Fibroblast of lung (primary cell): Measurements from ENCODE around the gene ITPR3. TPM values are rescaled to one million over a fixed set of nuclear protein-coding genes. Genes with fewer than 3 reads are reported as not detected.

Source experiments
- DNase-seq, 2 donors: peaks; one replicate each; pipeline versions ENCODE4 v3.0.0 to v3.0.0-alpha.2; 2010; ENCODE audit warnings: low read depth in 2 of 2
- H2AFZ ChIP-seq: 2 replicates; pipeline ENCODE4 v1.5.1; 2012; ENCODE audit warnings: low read length, control low read depth, inconsistent platforms
- H3K27ac ChIP-seq: 2 replicates; pipeline ENCODE4 v1.5.1; 2011; ENCODE audit warnings: low read length, control low read depth; ENCODE audit not compliant: insufficient read depth
- H3K27me3 ChIP-seq: 2 replicates; pipeline ENCODE4 v1.5.1; 2011; ENCODE audit warnings: mild to moderate bottlenecking, low read length; ENCODE audit not compliant: control insufficient read depth, insufficient read depth
- H3K36me3 ChIP-seq: 2 replicates; pipeline ENCODE4 v1.5.1; 2011; ENCODE audit warnings: low read length; ENCODE audit not compliant: control insufficient read depth, insufficient read depth
- H3K4me1 ChIP-seq: 2 replicates; pipeline ENCODE4 v1.5.1; 2011; ENCODE audit warnings: low read length; ENCODE audit not compliant: control insufficient read depth, insufficient read depth; ENCODE audit errors: extremely low read depth
- H3K4me2 ChIP-seq: 2 replicates; pipeline ENCODE4 v1.5.1; 2011; ENCODE audit warnings: low read length, control low read depth; ENCODE audit not compliant: insufficient read depth; ENCODE audit errors: extremely low read depth
- H3K4me3 ChIP-seq, 4 experiments: fragments of 200-600 bp in 1 of 4; sonication (generic) in 1 of 4; replicated peaks in 1 of 4; 2 replicates each; pipeline ENCODE4 v1.5.1; 2011 to 2016; ENCODE audit warnings: low read length in 4 of 4, low read depth in 3 of 4, mild to moderate bottlenecking in 3 of 4, control low read depth in 2 of 4, inconsistent platforms in 1 of 4, mixed read lengths in 1 of 4; ENCODE audit not compliant: insufficient read depth in 1 of 4; ENCODE audit errors: control extremely low read depth in 1 of 4
- H3K79me2 ChIP-seq: 2 replicates; pipeline ENCODE4 v1.5.1; 2012; ENCODE audit warnings: mild to moderate bottlenecking, low read length, inconsistent platforms; ENCODE audit not compliant: control insufficient read depth, insufficient read depth
- H3K9ac ChIP-seq: 2 replicates; pipeline ENCODE4 v1.5.1; 2011; ENCODE audit warnings: mild to moderate bottlenecking, low read length, control low read depth; ENCODE audit not compliant: insufficient read depth
- H3K9me3 ChIP-seq: 2 replicates; pipeline ENCODE4 v1.5.1; 2012; ENCODE audit warnings: low read depth, low read length; ENCODE audit not compliant: control insufficient read depth, insufficient read depth
- H4K20me1 ChIP-seq: 2 replicates; pipeline ENCODE4 v1.5.1; 2011; ENCODE audit warnings: low read length; ENCODE audit not compliant: control insufficient read depth, insufficient read depth; ENCODE audit errors: extremely low read depth
- EZH2 ChIP-seq: IDR thresholded peaks from 2 replicates; pipeline ENCODE4 v1.5.1; 2012; ENCODE audit warnings: low read length, control low read depth, mild to moderate bottlenecking; ENCODE audit errors: missing control alignments
- polyA plus RNA-seq, 2 donors: library from polyadenylated mRNA; depleted of rRNA in 1 of 2; stranded (reverse) in 1 of 2; unstranded in 1 of 2; fragments of >200 nt; gene quantifications; 2 replicates each; pipeline ENCODE4 v1.2.1, GENCODE V29; 2011 to 2012; ENCODE audit warnings: missing spikeins in 1 of 2
- total RNA-seq: library from RNA; depleted of rRNA; stranded (reverse); fragments of >200 nt; gene quantifications from 2 replicates; pipeline ENCODE4 v1.2.1, GENCODE V29; 2014
- TF ChIP-seq, protein P1 (sequence below), 2 donors: IDR thresholded peaks in 1 of 2; conservative IDR thresholded peaks in 1 of 2; 1 replicate in 1 of 2; 2 replicates in 1 of 2; pipeline ENCODE4 v1.5.1; 2011 to 2012; ENCODE audit warnings: low read length in 2 of 2, control low read depth in 1 of 2, inconsistent platforms in 1 of 2, low read depth in 1 of 2, mild to moderate bottlenecking in 1 of 2

The ITPR3 gene
- total and polyA plus RNA-seq, 2 donors (not counting 1 experiment from before 2014, with no cell fraction given): 9.6 to 43.4 TPM

DNA sequence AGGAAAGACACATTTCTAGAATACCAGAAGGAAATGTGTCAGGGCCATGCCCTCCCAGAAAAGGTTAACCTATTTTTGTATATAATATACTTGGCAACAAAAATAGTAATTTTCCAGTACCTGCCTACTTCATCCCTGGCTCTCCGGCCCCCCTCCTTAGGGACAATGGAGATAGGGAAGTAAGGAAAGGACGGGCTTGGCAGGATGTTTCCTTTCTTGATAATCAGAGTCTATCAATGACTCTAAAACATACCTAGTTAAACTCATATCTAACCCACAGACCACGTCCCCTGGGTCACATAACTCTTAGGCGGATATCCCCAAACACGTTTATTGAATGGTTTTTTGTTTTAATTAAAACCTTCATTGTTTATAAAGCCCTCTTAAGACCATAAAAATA lies 78.6 kb downstream of the ITPR3 start:
- H3K27me3 ChIP-seq: no peaks in the 10 kb centered on the region
- H3K4me1 ChIP-seq: peaks cover 17% of the 10 kb centered on the region
- H3K36me3 ChIP-seq: peaks cover 17% of the 10 kb centered on the region
- no peak overlapping the region for H3K9ac ChIP-seq
- no peak for DNase-seq
- H3K9me3 ChIP-seq: no peaks in the 10 kb centered on the region
- peaks cover 1% of the 10 kb centered on the region for H3K79me2 ChIP-seq
- TF ChIP-seq, protein P1, sequence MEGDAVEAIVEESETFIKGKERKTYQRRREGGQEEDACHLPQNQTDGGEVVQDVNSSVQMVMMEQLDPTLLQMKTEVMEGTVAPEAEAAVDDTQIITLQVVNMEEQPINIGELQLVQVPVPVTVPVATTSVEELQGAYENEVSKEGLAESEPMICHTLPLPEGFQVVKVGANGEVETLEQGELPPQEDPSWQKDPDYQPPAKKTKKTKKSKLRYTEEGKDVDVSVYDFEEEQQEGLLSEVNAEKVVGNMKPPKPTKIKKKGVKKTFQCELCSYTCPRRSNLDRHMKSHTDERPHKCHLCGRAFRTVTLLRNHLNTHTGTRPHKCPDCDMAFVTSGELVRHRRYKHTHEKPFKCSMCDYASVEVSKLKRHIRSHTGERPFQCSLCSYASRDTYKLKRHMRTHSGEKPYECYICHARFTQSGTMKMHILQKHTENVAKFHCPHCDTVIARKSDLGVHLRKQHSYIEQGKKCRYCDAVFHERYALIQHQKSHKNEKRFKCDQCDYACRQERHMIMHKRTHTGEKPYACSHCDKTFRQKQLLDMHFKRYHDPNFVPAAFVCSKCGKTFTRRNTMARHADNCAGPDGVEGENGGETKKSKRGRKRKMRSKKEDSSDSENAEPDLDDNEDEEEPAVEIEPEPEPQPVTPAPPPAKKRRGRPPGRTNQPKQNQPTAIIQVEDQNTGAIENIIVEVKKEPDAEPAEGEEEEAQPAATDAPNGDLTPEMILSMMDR (conservative IDR thresholded peaks at IDR 0.05 in 1 of 2, IDR thresholded peaks at IDR 0.05 in 1 of 2; ENCODE audit: low read depth in 1 of 2, low read length in 2 of 2): no peak
- TF ChIP-seq EZH2: no peak
- H3K4me3 ChIP-seq: no peak overlapping the region
- no peak overlapping the region for H3K27ac ChIP-seq
- H4K20me1 ChIP-seq: peaks cover 2% of the 10 kb centered on the region
- H2AFZ ChIP-seq: no peak overlapping the region
- H3K4me2 ChIP-seq: no peak overlapping the region

DNA sequence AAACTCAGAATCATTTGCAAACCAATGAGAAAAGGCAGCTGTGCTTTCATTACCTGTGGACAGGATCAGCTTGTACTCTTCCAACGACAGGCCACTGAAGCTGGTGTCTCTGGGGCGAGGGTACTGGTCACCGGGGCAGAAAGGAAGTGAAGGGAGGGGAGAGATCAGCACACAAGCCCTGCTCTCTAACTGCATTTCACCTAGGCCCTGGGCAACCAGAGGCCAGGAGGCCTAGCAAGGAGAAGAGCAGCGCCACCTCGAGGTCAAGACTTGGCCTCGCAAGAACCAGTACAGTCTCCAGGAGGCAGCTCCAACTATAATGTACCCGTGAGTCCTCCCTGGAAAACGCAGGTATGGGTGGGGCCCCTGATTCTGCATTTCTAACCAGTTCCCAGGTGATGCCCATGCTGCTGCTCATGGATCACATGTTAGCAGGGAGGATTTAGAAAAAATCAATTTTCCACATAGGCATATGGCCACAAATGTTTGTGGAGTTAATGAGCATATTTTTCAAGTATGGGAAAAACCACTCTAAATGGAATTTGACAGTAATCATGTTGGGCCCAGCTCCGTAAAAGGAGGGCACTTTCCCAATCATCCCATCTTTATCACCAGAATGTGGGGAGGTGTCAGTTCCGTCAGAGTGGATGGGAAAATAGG lies 79.4 kb downstream of the ITPR3 start:
- H3K4me1 ChIP-seq: peaks cover 16% of the 10 kb centered on the region
- TF ChIP-seq, protein P1 (conservative IDR thresholded peaks at IDR 0.05 in 1 of 2, IDR thresholded peaks at IDR 0.05 in 1 of 2; ENCODE audit: low read depth in 1 of 2, low read length in 2 of 2): peak; percentile 60 to 83
- TF ChIP-seq EZH2: no peak
- H3K9me3 ChIP-seq: no peaks in the 10 kb centered on the region
- peaks cover 1% of the 10 kb centered on the region for H3K79me2 ChIP-seq
- peaks cover 16% of the 10 kb centered on the region for H3K36me3 ChIP-seq
- H3K4me2 ChIP-seq: no peak overlapping the region
- H3K27me3 ChIP-seq: no peaks in the 10 kb centered on the region
- no peak overlapping the region for H3K27ac ChIP-seq
- peak; percentile 59 to 74 for DNase-seq
- H3K4me3 ChIP-seq: no peak overlapping the region
- no peak overlapping the region for H2AFZ ChIP-seq
- H3K9ac ChIP-seq: no peak overlapping the region
- H4K20me1 ChIP-seq: peaks cover 2% of the 10 kb centered on the region

DNA sequence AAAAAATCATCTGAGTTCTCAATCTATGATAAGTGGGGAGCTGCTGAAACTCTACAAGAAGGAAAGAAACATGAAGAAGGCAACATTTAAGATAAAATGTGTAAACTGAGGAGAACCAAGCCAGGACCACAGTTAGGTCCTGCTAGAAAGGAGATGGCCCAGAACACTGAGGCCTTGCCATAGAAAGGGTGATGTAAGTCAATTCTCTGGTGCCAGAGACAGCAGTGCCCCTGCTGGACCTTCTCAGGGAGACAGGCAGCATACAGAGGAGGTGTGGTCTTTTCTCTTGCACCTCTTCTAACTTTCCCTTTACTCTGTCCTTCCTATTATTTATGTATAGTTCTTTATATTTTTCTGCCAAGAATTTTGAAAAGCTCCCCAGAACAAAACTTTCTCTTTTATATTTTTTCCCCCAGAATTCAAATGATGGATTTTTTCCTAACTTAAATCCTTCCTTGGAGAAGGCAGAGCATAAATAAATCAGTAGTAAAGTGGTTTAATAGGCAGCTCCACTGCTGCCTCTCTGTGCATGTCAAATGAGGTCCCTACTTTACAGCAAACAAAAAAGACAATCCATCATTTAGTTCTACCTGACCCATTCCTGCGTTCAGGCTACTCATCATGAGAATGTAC lies 81.3 kb downstream of the ITPR3 start:
- Histone ChIP-seq H2AFZ (no peak overlapping the region), H3K9me3 (no peaks in the 10 kb centered on the region), H3K4me1 (peaks cover 2% of the 10 kb centered on the region), H3K79me2 (no peaks in the 10 kb centered on the region), H3K4me3 (no peak overlapping the region), H3K9ac (no peak overlapping the region), H3K27ac (no peak overlapping the region), H3K36me3 (peaks cover 9% of the 10 kb centered on the region), H3K27me3 (no peaks in the 10 kb centered on the region), H4K20me1 (no peaks in the 10 kb centered on the region), H3K4me2 (no peak overlapping the region)
- TF ChIP-seq, protein P1 (conservative IDR thresholded peaks at IDR 0.05 in 1 of 2, IDR thresholded peaks at IDR 0.05 in 1 of 2; ENCODE audit: low read depth in 1 of 2, low read length in 2 of 2): peak; percentile 66 to 76
- no peak for TF ChIP-seq EZH2
- peak; percentile 51 to 67 for DNase-seq
